Right lobe of liver (tissue), 6 donors: ENCODE measurements around the gene CRYBB1. TPM values are rescaled to one million over a fixed set of nuclear protein-coding genes. Genes with fewer than 3 reads are reported as not detected.
A peak's percentile ranks its signal among the peaks of the same experiment; 100 is the strongest.

Source experiments
- ATAC-seq, 4 donors: fragments of 200-7000 bp; cut with Tn5 transposase; one replicate each; pipeline ENCODE4 v1.9.1; 2020; ENCODE audit warnings: mild to moderate bottlenecking in 4 of 4, moderate library complexity in 4 of 4
- DNase-seq, 3 donors: peaks; one replicate each; pipeline ENCODE4 v3.0.0-alpha.2; 2020
- H3K27ac ChIP-seq, 3 donors: fragments of 200-600 bp; one replicate each; pipeline ENCODE4 v1.8.0; 2022
- H3K27me3 ChIP-seq, 2 donors: fragments of 200-600 bp; one replicate each; pipeline ENCODE4 v1.8.0; 2022
- H3K36me3 ChIP-seq, 4 donors: fragments of 200-600 bp; sonication (generic) in 1 of 4; one replicate each; pipeline versions ENCODE4 v1.5.1 to v1.8.0; 2017 to 2022; ENCODE audit warnings: control low read depth in 1 of 4
- H3K4me1 ChIP-seq, 4 donors: fragments of 200-600 bp; sonication (generic) in 1 of 4; one replicate each; pipeline versions ENCODE4 v1.5.1 to v1.8.0; 2017 to 2022; ENCODE audit warnings: control low read depth in 1 of 4
- H3K4me3 ChIP-seq, 3 donors: fragments of 200-600 bp; one replicate each; pipeline ENCODE4 v1.8.0; 2022
- H3K9me3 ChIP-seq, 4 donors: fragments of 200-600 bp; sonication (generic) in 1 of 4; one replicate each; pipeline versions ENCODE4 v1.5.1 to v1.8.0; 2017 to 2022; ENCODE audit warnings: control low read depth in 1 of 4
- POLR2A ChIP-seq: fragments of 450-650 bp; IDR thresholded peaks from one replicate; pipeline ENCODE4 v1.6.1; 2017; ENCODE audit warnings: antibody characterized with exemption, mild to moderate bottlenecking
- WGBS: methylation state at CpG from one replicate; pipeline ENCODE4 v1.1.6; 2018; ENCODE audit warnings: low coverage, low lambda C conversion rate; ENCODE audit not compliant: insufficient coverage; ENCODE audit errors: missing lambda C conversion rate; 5-methylcytosine and 5-hydroxymethylcytosine counted together
- intact Hi-C, 2 donors: fragments of 100-400 bp; cut with DNase I; formaldehyde crosslinking; loops; one replicate each; pipeline versions ENCODE4 v1.11.2 to v1.14.1; 2022
- total RNA-seq, 6 experiments: library from RNA; depleted of rRNA in 2 of 6; stranded (reverse); fragments of >200 nt in 2 of 6; fragmentation: NEBNext Ultra II Directional in 3 of 6; extraction: Animal tissue kit (Norgen Biotek cat#: 25700) in 3 of 6; gene quantifications; one replicate each; pipeline versions ENCODE4 v1.1.0 to v1.2.4, GENCODE V29; 2016 to 2023
- TF ChIP-seq, protein P1 (sequence below), 4 donors: fragments of 200-600 bp in 3 of 4; fragments of 450-650 bp in 1 of 4; IDR thresholded peaks; one replicate each; pipeline versions ENCODE4 v1.5.1 to v1.8.0; 2016 to 2022; ENCODE audit warnings: antibody characterized with exemption in 4 of 4, mild to moderate bottlenecking in 2 of 4
- donor health status: DM: no; HTN: yes; CAD: no.
- donor health status: DM: no; HTN: no; CAD: no.
- donor health status: DM: no; HTN: no; CAD: no.
- donor health status: DM: no; HTN: yes; CAD: no.
- donor health status: DM: no; HTN: yes; CAD: no.

The CRYBB1 gene
- total RNA-seq, 6 experiments from 2014 or later, result 0.53 to 0.59 TPM; not detected in 4

DNA sequence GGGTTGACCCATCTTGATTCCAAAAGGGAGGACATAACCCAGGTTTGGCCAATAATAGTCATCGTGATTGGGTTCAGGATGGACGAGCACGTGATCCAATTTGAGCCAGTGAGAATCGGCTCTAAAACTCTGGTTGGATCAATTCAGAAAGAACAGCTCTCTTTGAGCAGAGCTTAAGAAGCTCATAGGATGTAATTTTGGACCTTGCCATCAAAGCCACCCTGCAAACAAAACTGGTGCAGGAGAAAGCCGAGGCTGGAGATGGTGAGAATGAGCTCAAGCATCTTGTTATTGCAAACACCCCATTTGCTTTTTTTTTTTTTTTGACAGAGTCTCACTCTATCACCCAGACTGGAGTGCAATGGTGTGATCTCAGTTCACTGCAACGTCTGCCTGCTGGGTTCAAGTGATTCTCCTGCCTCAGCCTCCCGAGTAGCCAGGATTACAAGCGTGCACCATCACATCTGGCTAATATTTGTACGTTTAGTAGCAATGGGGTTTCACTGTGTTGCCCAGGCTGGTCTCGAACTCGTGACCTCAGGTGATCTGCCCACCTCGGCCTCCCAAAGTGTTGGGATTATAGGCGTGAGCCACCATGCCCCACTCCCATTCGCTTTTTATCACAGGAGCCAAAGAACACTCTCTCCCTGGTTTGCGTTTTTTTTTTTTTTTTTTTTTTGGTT lies 25.7 kb upstream of the CRYBB1 start:
- Histone ChIP-seq H3K27ac (no peak overlapping the region), H3K27me3 (no peaks in the 10 kb centered on the region), H3K9me3 (no peaks in the 10 kb centered on the region), H3K36me3 (no peaks in the 10 kb centered on the region), H3K4me1 (peaks cover 0 to 4% (median 0%) of the 10 kb centered on the region in 4 donors), H3K4me3 (no peak overlapping the region)
- 71% methylated on average over 10 of the region's 15 CpGs for WGBS
- no peak for DNase-seq
- intact Hi-C loops, result no loop called here
- ATAC-seq, result no peak
- TF ChIP-seq, protein P1, sequence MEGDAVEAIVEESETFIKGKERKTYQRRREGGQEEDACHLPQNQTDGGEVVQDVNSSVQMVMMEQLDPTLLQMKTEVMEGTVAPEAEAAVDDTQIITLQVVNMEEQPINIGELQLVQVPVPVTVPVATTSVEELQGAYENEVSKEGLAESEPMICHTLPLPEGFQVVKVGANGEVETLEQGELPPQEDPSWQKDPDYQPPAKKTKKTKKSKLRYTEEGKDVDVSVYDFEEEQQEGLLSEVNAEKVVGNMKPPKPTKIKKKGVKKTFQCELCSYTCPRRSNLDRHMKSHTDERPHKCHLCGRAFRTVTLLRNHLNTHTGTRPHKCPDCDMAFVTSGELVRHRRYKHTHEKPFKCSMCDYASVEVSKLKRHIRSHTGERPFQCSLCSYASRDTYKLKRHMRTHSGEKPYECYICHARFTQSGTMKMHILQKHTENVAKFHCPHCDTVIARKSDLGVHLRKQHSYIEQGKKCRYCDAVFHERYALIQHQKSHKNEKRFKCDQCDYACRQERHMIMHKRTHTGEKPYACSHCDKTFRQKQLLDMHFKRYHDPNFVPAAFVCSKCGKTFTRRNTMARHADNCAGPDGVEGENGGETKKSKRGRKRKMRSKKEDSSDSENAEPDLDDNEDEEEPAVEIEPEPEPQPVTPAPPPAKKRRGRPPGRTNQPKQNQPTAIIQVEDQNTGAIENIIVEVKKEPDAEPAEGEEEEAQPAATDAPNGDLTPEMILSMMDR (IDR thresholded peaks at IDR 0.05), result no peak
- no peak for TF ChIP-seq POLR2A

DNA sequence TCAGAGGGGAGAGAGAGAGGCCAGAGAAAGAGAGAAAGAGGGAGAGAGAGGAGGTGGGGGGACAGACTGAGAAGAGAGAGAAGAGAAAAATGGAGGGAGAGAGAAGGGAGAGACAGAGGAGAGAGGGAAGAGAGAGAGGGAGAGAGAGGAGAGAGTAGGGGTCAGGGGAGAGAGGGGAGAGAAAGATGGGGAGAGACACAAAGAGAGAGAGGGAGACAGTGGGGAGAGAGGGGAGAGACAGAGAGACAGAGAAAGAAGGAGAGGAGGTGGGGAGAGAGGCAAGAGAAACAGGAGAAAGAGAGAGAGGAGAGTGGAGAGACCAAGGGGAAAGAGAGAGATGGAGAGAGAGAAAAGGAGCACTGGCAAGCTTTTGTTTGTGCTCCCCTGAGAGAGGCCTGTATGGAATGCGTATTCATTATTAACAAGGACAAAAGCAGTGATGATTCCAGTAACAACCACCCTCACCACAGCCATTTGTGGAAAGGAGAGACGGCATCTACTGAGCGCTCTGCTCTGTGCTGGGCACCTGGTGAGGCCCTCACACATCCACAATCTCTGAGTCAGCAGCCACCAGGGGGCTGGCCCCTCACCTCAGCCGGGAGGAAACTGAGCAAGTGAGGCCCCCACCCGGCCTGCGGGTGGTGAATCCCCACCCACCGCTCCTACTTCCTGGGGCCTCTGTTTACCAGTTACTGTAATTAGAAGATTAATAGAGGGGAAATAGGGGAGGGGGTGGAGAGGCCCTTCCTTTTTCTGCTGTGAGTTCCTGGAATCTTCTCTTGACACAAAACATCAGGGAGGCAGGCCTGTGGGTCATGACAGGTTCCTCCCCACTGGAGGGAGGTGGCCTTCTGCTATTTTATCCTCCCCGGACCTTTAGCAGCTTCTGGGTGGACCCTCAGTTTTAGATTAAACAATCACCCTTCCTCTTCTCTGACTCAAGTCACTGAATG lies 24.9 kb upstream of the CRYBB1 start:
- no peak overlapping the region for H3K4me3 ChIP-seq
- H3K27me3 ChIP-seq, result no peaks in the 10 kb centered on the region
- TF ChIP-seq, protein P1 (IDR thresholded peaks at IDR 0.05), result peak in 1 of 4 donors; percentile 6
- TF ChIP-seq POLR2A, result no peak
- no peaks in the 10 kb centered on the region for H3K9me3 ChIP-seq
- no peaks in the 10 kb centered on the region for H3K36me3 ChIP-seq
- H3K4me1 ChIP-seq, result peaks cover 0 to 4% (median 0%) of the 10 kb centered on the region in 4 donors
- no peak overlapping the region for H3K27ac ChIP-seq
- intact Hi-C loops, result no loop called here
- DNase-seq, result peak in 1 of 3 donors; percentile 40
- 30% methylated on average over 4 of the region's 8 CpGs for WGBS
- ATAC-seq, result peak in 3 of 4 donors; percentile 3 to 14 (median 4)

DNA sequence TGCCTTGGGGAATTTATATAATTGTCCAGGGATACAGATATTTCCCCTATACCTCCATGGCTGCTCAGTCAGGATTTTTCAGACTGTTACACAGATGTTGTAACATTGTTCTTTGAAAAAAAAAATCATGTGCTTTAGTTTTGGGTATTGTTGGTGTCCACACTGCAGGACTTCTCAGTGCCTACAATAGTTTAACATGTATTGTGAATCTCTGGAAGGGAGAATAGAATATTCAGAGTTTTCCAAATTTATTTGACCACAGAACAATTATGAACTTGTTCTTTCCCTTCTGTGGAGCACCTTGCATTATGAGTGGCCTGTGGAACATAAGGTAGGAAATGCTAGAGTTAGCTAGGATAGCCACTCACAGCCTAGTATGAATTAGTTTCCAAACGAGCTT lies 18.5 kb upstream of the CRYBB1 start:
- H3K36me3 ChIP-seq, result no peaks in the 10 kb centered on the region
- no peaks in the 10 kb centered on the region for H3K27me3 ChIP-seq
- 29% methylated on average over 1 of the region's 1 CpG for WGBS
- H3K27ac ChIP-seq, result no peak overlapping the region
- intact Hi-C loops, result no loop called here
- TF ChIP-seq, protein P1 (IDR thresholded peaks at IDR 0.05), result no peak
- TF ChIP-seq POLR2A, result no peak
- no peaks in the 10 kb centered on the region for H3K9me3 ChIP-seq
- DNase-seq, result no peak
- no peak overlapping the region for H3K4me3 ChIP-seq
- H3K4me1 ChIP-seq, result no peaks in the 10 kb centered on the region
- no peak for ATAC-seq

DNA sequence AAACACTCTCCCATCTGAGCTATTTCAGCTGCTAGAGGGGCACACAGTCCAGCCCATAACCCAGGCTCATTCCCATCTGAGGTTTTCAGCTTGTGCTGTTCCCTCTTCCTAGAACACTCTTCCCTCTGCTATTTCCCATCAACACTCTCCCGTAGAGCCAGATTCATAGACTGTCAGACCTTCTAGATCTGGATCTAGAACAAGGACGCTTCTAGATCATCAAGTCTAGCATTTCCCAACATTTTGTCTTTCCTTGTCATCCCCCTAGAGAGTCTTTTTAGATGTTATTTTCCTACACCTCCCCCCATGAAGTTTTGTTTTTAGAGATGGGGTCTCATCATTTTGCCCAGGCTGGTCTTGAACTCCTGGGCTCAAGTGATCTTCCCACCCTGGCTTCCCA lies 17.3 kb upstream of the CRYBB1 start:
- TF ChIP-seq POLR2A, result no peak
- TF ChIP-seq, protein P1 (IDR thresholded peaks at IDR 0.05), result no peak
- Histone ChIP-seq H3K27me3 (no peaks in the 10 kb centered on the region), H3K36me3 (no peaks in the 10 kb centered on the region), H3K9me3 (no peaks in the 10 kb centered on the region), H3K4me1 (no peaks in the 10 kb centered on the region), H3K4me3 (no peak overlapping the region), H3K27ac (no peak overlapping the region)
- 75% methylated on average over 2 of the region's 2 CpGs for WGBS
- ATAC-seq, result no peak
- DNase-seq, result no peak
- intact Hi-C loops, result no loop called here
